Activated CD4-positive, CD25-positive, alpha-beta regulatory T cell (primary cell): ENCODE data around the gene HNRNPH1.

ENCODE experiments used
- DNase-seq, 4 experiments: peaks; one replicate each; lab custom pipeline; 2025; lab: John Stamatoyannopoulos, UW

Gene HNRNPH1

GRCh38 chr5:179603308-179603707 lies 20.2 kb downstream of the HNRNPH1 start:
- DNase-seq: no peak

GRCh38 chr5:179601871-179602625 lies 21.4 kb downstream of the HNRNPH1 start:
- no peak for DNase-seq

- no peak for DNase-seq
Measured at GRCh38 chr5:179599973-179600372, 23.5 kb downstream of the HNRNPH1 start.

- no peak for DNase-seq
Measured at GRCh38 chr5:179599566-179599965, 23.9 kb downstream of the HNRNPH1 start.

- DNase-seq: no peak
Measured at GRCh38 chr5:179599100-179599499, 24.4 kb downstream of the HNRNPH1 start.

GRCh38 chr5:179596421-179596820 lies 27.1 kb downstream of the HNRNPH1 start:
- no peak for DNase-seq

- DNase-seq: no peak
Measured at GRCh38 chr5:179595916-179596315, 27.6 kb downstream of the HNRNPH1 start.

GRCh38 chr5:179588166-179588565 lies 35.3 kb downstream of the HNRNPH1 start:
- DNase-seq: no peak

GRCh38 chr5:179585941-179586401 lies 37.5 kb downstream of the HNRNPH1 start:
- DNase-seq: no peak

GRCh38 chr5:179577286-179577960 lies 46.0 kb downstream of the HNRNPH1 start:
- DNase-seq: no peak

- no peak for DNase-seq
Measured at GRCh38 chr5:179572386-179572785, 51.1 kb downstream of the HNRNPH1 start.

- DNase-seq: no peak
Measured at GRCh38 chr5:179568721-179569120, 54.8 kb downstream of the HNRNPH1 start.

GRCh38 chr5:179564526-179564925 lies 58.9 kb downstream of the HNRNPH1 start:
- no peak for DNase-seq
